ENCODE results near the gene UBAP1. TPM values are rescaled to one million over a fixed set of nuclear protein-coding genes. Genes with fewer than 3 reads are reported as not detected.

The UBAP1 gene
- total and polyA plus RNA-seq, 9 of the 15 experiments (the other 6 are each of a cell fraction or from before 2014, with no cell fraction given): 1.3 to 33.4 (median 16.5) TPM

GRCh38 chr9:34151398-34151797, 27.4 kb upstream of the UBAP1 start:
- H3K4me2 ChIP-seq (ENCODE audit: insufficient read depth, low read length): peak overlapping the region; percentile 87
- ChIA-PET POLR2A (interaction anchor here (0.6 to 2.6 kb wide), 9 partner anchors 9 to 245 kb away, joined by 3 to 11 read pairs (median 4); partner anchors contain the start of genes DCAF12 and UBAP1), CTCF (ENCODE audit: low intra/inter-chr PET ratio) (no interaction called here)
- FAIRE-seq (peak; percentile 83), DNase-seq (ENCODE audit: extremely low read depth in 1 of 4, low spot score in 3 of 4) (peak in 3 of 4 experiments; percentile 37 to 64 (median 37)), ATAC-seq (peak; percentile 53)
- H3K9me3 ChIP-seq (replicated peaks; ENCODE audit: control insufficient read depth, insufficient read depth, low read depth, low read length): no peaks in the 10 kb centered on the region
- H3K27ac ChIP-seq (ENCODE audit: extremely low read depth, low read depth, low read length): peak overlapping the region; percentile 98
- peak overlapping the region; percentile 96 for H2AFZ ChIP-seq (ENCODE audit: low read depth, low read length)
- H3K4me1 ChIP-seq (replicated peaks in 1 of 2; ENCODE audit: control insufficient read depth in 2 of 2, insufficient read depth in 2 of 2, low read length in 2 of 2): peaks cover 29 to 38% of the 10 kb centered on the region in 2 experiments
- H3K79me2 ChIP-seq (ENCODE audit: control insufficient read depth, insufficient read depth, low read length): no peaks in the 10 kb centered on the region
- H3K4me3 ChIP-seq: peak overlapping the region; percentile 8
- WGBS (ENCODE audit: insufficient coverage, low coverage, missing lambda C conversion rate): 0% methylated on average over 4 of the region's 4 CpGs
- H3K36me3 ChIP-seq (ENCODE audit: control insufficient read depth, insufficient read depth, low read length): no peaks in the 10 kb centered on the region
- intact Hi-C loops (cut with micrococcal nuclease) (no loop called here), in situ Hi-C loops (cut with MboI) (no loop called here)
- H3K9me1 ChIP-seq (ENCODE audit: control insufficient read depth, insufficient read depth, low read length): no peaks in the 10 kb centered on the region
- H3K9ac ChIP-seq (ENCODE audit: insufficient read depth in 1 of 2, low read depth in 2 of 2, low read length in 2 of 2): peak overlapping the region; percentile 79 to 83; a peak in 3 of 4 replicates
- no peaks in the 10 kb centered on the region for H4K20me1 ChIP-seq (replicated peaks; ENCODE audit: control insufficient read depth, insufficient read depth, low read length)
- no peaks in the 10 kb centered on the region for H3K27me3 ChIP-seq (ENCODE audit: control insufficient read depth in 2 of 2, insufficient read depth in 2 of 2, low read length in 2 of 2)
- BruUV-seq (replicated peaks): no TSS peak
- peak; percentile 75 for TF ChIP-seq ZFX (CRISPR knock-in tag; IDR thresholded peaks at IDR 0.05)
- TF ChIP-seq XRCC5 (IDR thresholded peaks at IDR 0.05; ENCODE audit: low read depth, low read length): no peak
- peak; percentile 10; the same call in 1 of the 2 replicates for TF ChIP-seq TAL1 (IDR thresholded peaks at IDR 0.05)
- no peak for TF ChIP-seq MAFK (IDR thresholded peaks at IDR 0.05; ENCODE audit: low read length)
- TF ChIP-seq ZNF253 (CRISPR knock-in tag; conservative IDR thresholded peaks at IDR 0.05): no peak
- peak; percentile 39; the same call in 1 of the 2 replicates for TF ChIP-seq NCOR1 (IDR thresholded peaks at IDR 0.05)
- no peak for TF ChIP-seq ZKSCAN8 (CRISPR knock-in tag; IDR thresholded peaks at IDR 0.05)
- TF ChIP-seq CBFA2T2 (conservative IDR thresholded peaks at IDR 0.05): peak; percentile 45
- peak; percentile 54; the same call in 1 of the 2 replicates for TF ChIP-seq ARID1B (IDR thresholded peaks at IDR 0.05)
- no peak for TF ChIP-seq NR4A1 (CRISPR knock-in tag; IDR thresholded peaks at IDR 0.05)
- TF ChIP-seq NR4A1 (tag; IDR thresholded peaks at IDR 0.05): peak; percentile 64; the same call in 1 of the 2 replicates
- no peak for TF ChIP-seq NR2C2 (CRISPR knock-in tag; IDR thresholded peaks at IDR 0.05)
- TF ChIP-seq NR2C2 (tag; IDR thresholded peaks at IDR 0.05): 0 out of 2 replicates have a peak, but pooled peaks have one; percentile 13
- 0 out of 2 replicates have a peak, but pooled peaks have one; percentile 5 for TF ChIP-seq MTA2 (IDR thresholded peaks at IDR 0.05; ENCODE audit: low read depth)
- TF ChIP-seq ZNF407 (IDR thresholded peaks at IDR 0.05; ENCODE audit: low read depth): no peak
- peak; percentile 35; the same call in 1 of the 2 replicates for TF ChIP-seq TCF3 (CRISPR knock-in tag; IDR thresholded peaks at IDR 0.05)
